HepG2 (cell line): ENCODE results near the gene NELFCD. TPM values are rescaled to one million over a fixed set of nuclear protein-coding genes. Genes with fewer than 3 reads are reported as not detected.

Experiments
- ATRX ChIP-seq: sonication (generic); formaldehyde crosslinking; IDR thresholded peaks from 2 replicates; pipeline ENCODE4 v1.4.0; 2020; ENCODE audit warnings: missing genetic modification reagents, borderline replicate concordance
- CCAR2 ChIP-seq: fragments of 200-400 bp; formaldehyde crosslinking; optimal IDR thresholded peaks from 2 replicates; pipeline ENCODE3; 2018; ENCODE audit warnings: low read depth, mild to moderate bottlenecking, low read length, moderate library complexity
- ISX ChIP-seq: sonication (generic); formaldehyde crosslinking; conservative IDR thresholded peaks from 2 replicates; pipeline ENCODE4 v1.5.0; 2020; ENCODE audit warnings: missing genetic modification reagents
- MIER2 ChIP-seq: IDR thresholded peaks from 2 replicates; pipeline ENCODE4 v1.6.1; 2016; ENCODE audit warnings: missing biosample characterization, missing genetic modification reagents
- NFE2 ChIP-seq: sonication (generic); formaldehyde crosslinking; IDR thresholded peaks from 2 replicates; pipeline ENCODE4 v1.4.0; 2020; ENCODE audit warnings: missing genetic modification reagents
- RAD51 ChIP-seq: fragments of 450-650 bp; IDR thresholded peaks from 2 replicates; pipeline ENCODE4 v1.6.1; 2016; ENCODE audit warnings: borderline replicate concordance
- SNAPC4 ChIP-seq: sonication (generic); formaldehyde crosslinking; IDR thresholded peaks from 2 replicates; pipeline ENCODE4 v1.4.0; 2020; ENCODE audit warnings: mild to moderate bottlenecking, missing genetic modification reagents
- TBP ChIP-seq: sonication (generic); formaldehyde crosslinking; IDR thresholded peaks from 2 replicates; pipeline ENCODE4 v1.5.0; 2020; ENCODE audit warnings: missing genetic modification reagents
- TSC22D2 ChIP-seq: sonication (generic); formaldehyde crosslinking; IDR thresholded peaks from 2 replicates; pipeline ENCODE4 v1.5.1; 2020; ENCODE audit warnings: missing genetic modification reagents, mild to moderate bottlenecking, borderline replicate concordance
- ZNF614 ChIP-seq: IDR thresholded peaks from 2 replicates; pipeline ENCODE4 v1.6.1; 2018; ENCODE audit warnings: missing biosample characterization, missing genetic modification reagents, inconsistent platforms, borderline replicate concordance
- ZNF644 ChIP-seq: IDR thresholded peaks from 2 replicates; pipeline ENCODE4 v1.6.1; 2016; ENCODE audit warnings: low read depth
- ZSCAN25 ChIP-seq: sonication (generic); formaldehyde crosslinking; IDR thresholded peaks from 2 replicates; pipeline ENCODE4 v1.8.0; 2022; ENCODE audit warnings: mild to moderate bottlenecking, missing genetic modification reagents
- polyA plus RNA-seq, 8 experiments: library from polyadenylated mRNA; depleted of rRNA in 3 of 8; stranded (reverse) in 7 of 8; unstranded in 1 of 8; fragments of >200 nt; fragmentation: Illumina TruSeq in 4 of 8; extraction: Trizol in 4 of 8; gene quantifications; 2 replicates each; pipeline versions ENCODE4 v1.2.1 to v1.2.3, GENCODE V29; 2011 to 2016; ENCODE audit warnings: low read depth in 4 of 8, missing spikeins in 1 of 8, mixed read lengths in 1 of 8; ENCODE audit not compliant: insufficient read depth in 1 of 8
- total RNA-seq, 5 experiments: library from RNA; depleted of rRNA; stranded (reverse); fragments of >200 nt; fragmentation: Illumina TruSeq; extraction: Trizol; gene quantifications; 2 replicates each; pipeline ENCODE4 v1.2.3, GENCODE V29; 2016; ENCODE audit warnings: low read depth in 1 of 5
- TF ChIP-seq, protein P1 (sequence below): sonication (generic); formaldehyde crosslinking; IDR thresholded peaks from 2 replicates; pipeline ENCODE4 v1.5.0; 2020; ENCODE audit warnings: mild to moderate bottlenecking, missing genetic modification reagents, borderline replicate concordance
- TF ChIP-seq, protein P2 (sequence below): sonication (generic); formaldehyde crosslinking; IDR thresholded peaks from 2 replicates; pipeline ENCODE4 v1.4.0; 2020; ENCODE audit warnings: missing genetic modification reagents
- TF ChIP-seq, protein P3 (sequence below): sonication (generic); formaldehyde crosslinking; conservative IDR thresholded peaks from 2 replicates; pipeline ENCODE4 v1.5.0; 2020; ENCODE audit warnings: missing genetic modification reagents
- TF ChIP-seq, protein P4 (sequence below): sonication (generic); formaldehyde crosslinking; IDR thresholded peaks from 2 replicates; pipeline ENCODE4 v1.5.0; 2020; ENCODE audit warnings: missing genetic modification reagents, mild to moderate bottlenecking, borderline replicate concordance

Gene NELFCD
- total and polyA plus RNA-seq, 2 of the 13 experiments (the other 11 are each of a cell fraction or from before 2014, with no cell fraction given): 159 to 203 TPM

DNA sequence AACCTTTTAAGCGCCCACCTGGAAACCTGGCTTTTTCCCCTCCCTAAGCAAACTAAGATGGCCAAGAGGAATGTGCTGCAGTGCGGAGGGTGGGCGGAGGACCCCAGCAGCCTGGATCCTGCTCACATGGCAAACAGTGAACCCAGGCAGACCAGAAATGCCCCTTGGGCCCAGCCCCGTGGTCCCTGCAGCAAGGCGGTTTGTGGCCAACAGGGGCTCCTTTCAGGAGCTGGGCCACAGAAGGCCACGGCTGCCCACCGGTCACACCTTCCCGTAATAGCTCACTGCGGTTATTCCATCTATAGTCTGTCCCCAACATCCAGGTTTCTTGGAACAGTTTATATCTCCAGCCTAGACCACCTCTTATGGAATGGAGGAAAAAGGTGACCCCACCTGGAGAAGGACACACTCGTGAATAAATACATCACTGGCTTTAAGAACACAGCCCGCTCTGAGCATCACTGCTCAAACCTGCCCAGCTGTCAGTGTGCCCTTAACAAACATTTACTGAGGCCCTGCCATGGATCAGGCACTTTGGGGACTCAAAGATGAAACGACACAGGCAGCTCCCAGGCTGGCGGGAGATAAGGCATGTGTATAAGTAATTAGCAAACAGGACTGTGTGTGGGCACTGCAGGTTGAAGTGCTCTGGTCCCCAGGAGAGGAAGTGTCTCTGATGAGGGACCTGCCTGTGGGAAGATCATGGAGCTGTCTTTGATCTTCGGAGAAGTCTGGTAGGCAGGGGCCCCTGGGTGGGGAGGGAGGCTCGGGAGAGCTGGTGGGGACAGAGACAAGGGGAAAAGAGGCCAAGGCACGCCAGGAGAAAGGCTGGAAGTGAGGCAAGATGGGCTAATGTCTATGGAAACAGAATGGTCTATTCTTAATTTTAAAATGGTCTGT is 35.0 kb downstream of the NELFCD start (continued):
- TF ChIP-seq, protein P1, sequence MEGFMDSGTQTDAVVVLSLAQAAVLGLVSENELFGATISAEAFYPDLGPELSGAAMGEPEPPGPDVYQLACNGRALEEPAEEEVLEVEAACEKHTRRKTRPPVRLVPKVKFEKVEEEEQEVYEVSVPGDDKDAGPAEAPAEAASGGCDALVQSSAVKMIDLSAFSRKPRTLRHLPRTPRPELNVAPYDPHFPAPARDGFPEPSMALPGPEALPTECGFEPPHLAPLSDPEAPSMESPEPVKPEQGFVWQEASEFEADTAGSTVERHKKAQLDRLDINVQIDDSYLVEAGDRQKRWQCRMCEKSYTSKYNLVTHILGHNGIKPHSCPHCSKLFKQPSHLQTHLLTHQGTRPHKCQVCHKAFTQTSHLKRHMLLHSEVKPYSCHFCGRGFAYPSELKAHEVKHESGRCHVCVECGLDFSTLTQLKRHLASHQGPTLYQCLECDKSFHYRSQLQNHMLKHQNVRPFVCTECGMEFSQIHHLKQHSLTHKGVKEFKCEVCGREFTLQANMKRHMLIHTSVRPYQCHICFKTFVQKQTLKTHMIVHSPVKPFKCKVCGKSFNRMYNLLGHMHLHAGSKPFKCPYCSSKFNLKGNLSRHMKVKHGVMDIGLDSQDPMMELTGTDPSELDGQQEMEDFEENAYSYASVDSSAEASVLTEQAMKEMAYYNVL (CRISPR knock-in tag): peak; percentile 74; the same call in 1 of the 2 replicates
- no peak for TF ChIP-seq SNAPC4 (CRISPR knock-in tag)
- TF ChIP-seq CCAR2: peak; percentile 60
- TF ChIP-seq TBP (CRISPR knock-in tag): no peak
- TF ChIP-seq, protein P2, sequence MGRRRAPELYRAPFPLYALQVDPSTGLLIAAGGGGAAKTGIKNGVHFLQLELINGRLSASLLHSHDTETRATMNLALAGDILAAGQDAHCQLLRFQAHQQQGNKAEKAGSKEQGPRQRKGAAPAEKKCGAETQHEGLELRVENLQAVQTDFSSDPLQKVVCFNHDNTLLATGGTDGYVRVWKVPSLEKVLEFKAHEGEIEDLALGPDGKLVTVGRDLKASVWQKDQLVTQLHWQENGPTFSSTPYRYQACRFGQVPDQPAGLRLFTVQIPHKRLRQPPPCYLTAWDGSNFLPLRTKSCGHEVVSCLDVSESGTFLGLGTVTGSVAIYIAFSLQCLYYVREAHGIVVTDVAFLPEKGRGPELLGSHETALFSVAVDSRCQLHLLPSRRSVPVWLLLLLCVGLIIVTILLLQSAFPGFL (CRISPR knock-in tag): no peak
- peak; percentile 80; the same call in 1 of the 2 replicates for TF ChIP-seq ZNF644 (CRISPR knock-in tag)
- TF ChIP-seq, protein P3, sequence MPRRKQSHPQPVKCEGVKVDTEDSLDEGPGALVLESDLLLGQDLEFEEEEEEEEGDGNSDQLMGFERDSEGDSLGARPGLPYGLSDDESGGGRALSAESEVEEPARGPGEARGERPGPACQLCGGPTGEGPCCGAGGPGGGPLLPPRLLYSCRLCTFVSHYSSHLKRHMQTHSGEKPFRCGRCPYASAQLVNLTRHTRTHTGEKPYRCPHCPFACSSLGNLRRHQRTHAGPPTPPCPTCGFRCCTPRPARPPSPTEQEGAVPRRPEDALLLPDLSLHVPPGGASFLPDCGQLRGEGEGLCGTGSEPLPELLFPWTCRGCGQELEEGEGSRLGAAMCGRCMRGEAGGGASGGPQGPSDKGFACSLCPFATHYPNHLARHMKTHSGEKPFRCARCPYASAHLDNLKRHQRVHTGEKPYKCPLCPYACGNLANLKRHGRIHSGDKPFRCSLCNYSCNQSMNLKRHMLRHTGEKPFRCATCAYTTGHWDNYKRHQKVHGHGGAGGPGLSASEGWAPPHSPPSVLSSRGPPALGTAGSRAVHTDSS (CRISPR knock-in tag): no peak
- no peak for TF ChIP-seq ATRX
- TF ChIP-seq ISX (CRISPR knock-in tag): no peak
- no peak for TF ChIP-seq NFE2 (CRISPR knock-in tag)
- no peak for TF ChIP-seq RAD51
- TF ChIP-seq ZNF614 (CRISPR knock-in tag): peak; percentile 92
- TF ChIP-seq, protein P4, sequence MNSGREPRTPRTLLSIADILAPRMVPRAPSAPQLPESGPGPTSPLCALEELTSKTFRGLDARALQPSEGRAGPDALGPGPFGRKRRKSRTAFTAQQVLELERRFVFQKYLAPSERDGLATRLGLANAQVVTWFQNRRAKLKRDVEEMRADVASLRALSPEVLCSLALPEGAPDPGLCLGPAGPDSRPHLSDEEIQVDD (CRISPR knock-in tag): peak; percentile 75; the same call in 1 of the 2 replicates
- TF ChIP-seq TSC22D2 (CRISPR knock-in tag): peak; percentile 62; the same call in 1 of the 2 replicates
- peak; percentile 80 for TF ChIP-seq MIER2 (CRISPR knock-in tag)
- peak; percentile 9; the same call in 1 of the 2 replicates for TF ChIP-seq ZSCAN25 (CRISPR knock-in tag)
